WTC11 (cell line): ENCODE data around the gene NFU1. TPM values are rescaled to one million over a fixed set of nuclear protein-coding genes. Genes with fewer than 3 reads are reported as not detected.

Experiments used
- ATAC-seq: fragments of 200-7000 bp; cut with Tn5 transposase; 2 replicates; pipeline ENCODE4 v1.10.0; 2021; ENCODE audit warnings: mild to moderate bottlenecking, moderate library complexity
- CTCF ChIA-PET: fragments of 300-600 bp; sonication (Branson Sonifier 250); formaldehyde crosslinking; loops from one replicate; lab custom pipeline; 2021; ENCODE audit warnings: antibody characterized with exemption; lab: Charles Lee
- POLR2A ChIA-PET: fragments of 350-600 bp; sonication (Branson Sonifier 250); formaldehyde crosslinking; loops from one replicate; lab custom pipeline; 2021; ENCODE audit warnings: antibody characterized with exemption; lab: Charles Lee
- DNase-seq: peaks from one replicate; pipeline ENCODE4 v3.0.0; 2021; ENCODE audit warnings: low spot score
- H3K27ac Mint-ChIP-seq: 2 replicates; pipeline ENCODE4 v1.8.0; 2021; ENCODE audit warnings: mixed read lengths
- H3K27me3 Mint-ChIP-seq: 2 replicates; pipeline ENCODE4 v1.8.0; 2021; ENCODE audit warnings: low read depth, mild to moderate bottlenecking, moderate library complexity, mixed read lengths
- H3K36me3 Mint-ChIP-seq: 2 replicates; pipeline ENCODE4 v1.8.0; 2021; ENCODE audit warnings: mixed read lengths
- H3K4me1 Mint-ChIP-seq: 2 replicates; pipeline ENCODE4 v1.8.0; 2022; ENCODE audit warnings: mixed read lengths
- H3K4me3 Mint-ChIP-seq: 2 replicates; pipeline ENCODE4 v1.8.0; 2021; ENCODE audit warnings: mild to moderate bottlenecking, moderate library complexity, mixed read lengths
- H3K9me3 Mint-ChIP-seq: 2 replicates; pipeline ENCODE4 v1.8.0; 2021; ENCODE audit warnings: mixed read lengths
- ATF1 ChIP-seq: sonication (generic); formaldehyde crosslinking; IDR thresholded peaks from 2 replicates; pipeline ENCODE4 v1.8.1; 2023; ENCODE audit warnings: mild to moderate bottlenecking, moderate library complexity, missing genetic modification reagents
- ELF4 ChIP-seq: sonication (generic); formaldehyde crosslinking; IDR thresholded peaks from 2 replicates; pipeline ENCODE4 v1.8.1; 2022; ENCODE audit warnings: low read depth, mild to moderate bottlenecking, moderate library complexity, missing genetic modification reagents
- EMX1 ChIP-seq: fragments of 250-450 bp; sonication (Bioruptor Pico); IDR thresholded peaks from 2 replicates; pipeline ENCODE4 v1.8.0; 2021; ENCODE audit warnings: mild to moderate bottlenecking
- GABPB1 ChIP-seq: sonication (generic); formaldehyde crosslinking; IDR thresholded peaks from 2 replicates; pipeline ENCODE4 v1.8.1; 2023; ENCODE audit warnings: mild to moderate bottlenecking, missing genetic modification reagents
- IRF2 ChIP-seq: sonication (generic); formaldehyde crosslinking; IDR thresholded peaks from 2 replicates; pipeline ENCODE4 v1.8.0; 2022; ENCODE audit warnings: low read depth, missing genetic modification reagents, borderline replicate concordance
- JUN ChIP-seq: sonication (generic); formaldehyde crosslinking; IDR thresholded peaks from 2 replicates; pipeline ENCODE4 v1.8.0; 2023; ENCODE audit warnings: mild to moderate bottlenecking, missing genetic modification reagents
- MXD4 ChIP-seq: fragments of 250-450 bp; sonication (Bioruptor Pico); IDR thresholded peaks from 2 replicates; pipeline ENCODE4 v1.8.0; 2021; ENCODE audit warnings: mild to moderate bottlenecking, moderate library complexity, borderline replicate concordance
- NFATC4 ChIP-seq: fragments of 250-450 bp; sonication (Bioruptor Pico); IDR thresholded peaks from 2 replicates; pipeline ENCODE4 v1.9.0; 2021; ENCODE audit warnings: mild to moderate bottlenecking
- NFYB ChIP-seq: sonication (generic); formaldehyde crosslinking; conservative IDR thresholded peaks from 2 replicates; pipeline ENCODE4 v1.8.0; 2022; ENCODE audit warnings: low read depth, missing genetic modification reagents
- OVOL2 ChIP-seq: fragments of 250-450 bp; sonication (Bioruptor Pico); IDR thresholded peaks from 2 replicates; pipeline ENCODE4 v1.9.0; 2021; ENCODE audit warnings: mild to moderate bottlenecking, borderline replicate concordance
- SOX15 ChIP-seq: fragments of 250-450 bp; sonication (Bioruptor Pico); IDR thresholded peaks from 2 replicates; pipeline ENCODE4 v1.9.0; 2021; ENCODE audit warnings: mild to moderate bottlenecking
- TEAD1 ChIP-seq: sonication (generic); formaldehyde crosslinking; IDR thresholded peaks from 2 replicates; pipeline ENCODE4 v1.8.0; 2022; ENCODE audit warnings: mild to moderate bottlenecking, missing genetic modification reagents
- ZNF232 ChIP-seq: sonication (generic); formaldehyde crosslinking; IDR thresholded peaks from 2 replicates; pipeline ENCODE4 v1.8.0; 2022; ENCODE audit warnings: mild to moderate bottlenecking, missing genetic modification reagents
- ZNF416 ChIP-seq: fragments of 250-450 bp; sonication (Bioruptor Pico); IDR thresholded peaks from 2 replicates; pipeline ENCODE4 v1.9.0; 2021; ENCODE audit warnings: mild to moderate bottlenecking, inconsistent platforms
- ZNF423 ChIP-seq: fragments of 250-450 bp; sonication (Bioruptor Pico); IDR thresholded peaks from 2 replicates; pipeline ENCODE4 v2.1.2; 2022; ENCODE audit warnings: mild to moderate bottlenecking, moderate library complexity
- total RNA-seq: library from RNA; stranded (reverse); gene quantifications from 3 replicates; pipeline ENCODE4 v1.2.3, GENCODE V29; 2021
- TF ChIP-seq, protein P1 (sequence below): sonication (generic); formaldehyde crosslinking; IDR thresholded peaks from 2 replicates; pipeline ENCODE4 v1.8.0; 2022; ENCODE audit warnings: mild to moderate bottlenecking, missing genetic modification reagents
- TF ChIP-seq, protein P2 (sequence below): fragments of 250-450 bp; sonication (Bioruptor Pico); IDR thresholded peaks from 2 replicates; pipeline ENCODE4 v1.9.0; 2021; ENCODE audit warnings: mild to moderate bottlenecking, borderline replicate concordance
- TF ChIP-seq, protein P3 (sequence below): fragments of 250-450 bp; sonication (Bioruptor Pico); IDR thresholded peaks from 2 replicates; pipeline ENCODE4 v1.8.0; 2021; ENCODE audit warnings: mild to moderate bottlenecking
- TF ChIP-seq, protein P4 (sequence below): sonication (generic); formaldehyde crosslinking; IDR thresholded peaks from 2 replicates; pipeline ENCODE4 v1.8.1; 2022; ENCODE audit warnings: missing genetic modification reagents, borderline replicate concordance
- TF ChIP-seq, protein P5 (sequence below): sonication (generic); formaldehyde crosslinking; IDR thresholded peaks from 2 replicates; pipeline ENCODE4 v1.8.1; 2022; ENCODE audit warnings: low read depth, mild to moderate bottlenecking, moderate library complexity, missing genetic modification reagents, borderline replicate concordance
- TF ChIP-seq, protein P6 (sequence below): sonication (generic); formaldehyde crosslinking; IDR thresholded peaks from 2 replicates; pipeline ENCODE4 v1.8.1; 2022; ENCODE audit warnings: low read depth, missing genetic modification reagents, borderline replicate concordance
- TF ChIP-seq, protein P7 (sequence below): sonication (generic); formaldehyde crosslinking; IDR thresholded peaks from 2 replicates; pipeline ENCODE4 v1.8.0; 2023; ENCODE audit warnings: missing genetic modification reagents

The NFU1 gene
- total RNA-seq, 1 experiment from 2014 or later: 39.3 TPM

DNA sequence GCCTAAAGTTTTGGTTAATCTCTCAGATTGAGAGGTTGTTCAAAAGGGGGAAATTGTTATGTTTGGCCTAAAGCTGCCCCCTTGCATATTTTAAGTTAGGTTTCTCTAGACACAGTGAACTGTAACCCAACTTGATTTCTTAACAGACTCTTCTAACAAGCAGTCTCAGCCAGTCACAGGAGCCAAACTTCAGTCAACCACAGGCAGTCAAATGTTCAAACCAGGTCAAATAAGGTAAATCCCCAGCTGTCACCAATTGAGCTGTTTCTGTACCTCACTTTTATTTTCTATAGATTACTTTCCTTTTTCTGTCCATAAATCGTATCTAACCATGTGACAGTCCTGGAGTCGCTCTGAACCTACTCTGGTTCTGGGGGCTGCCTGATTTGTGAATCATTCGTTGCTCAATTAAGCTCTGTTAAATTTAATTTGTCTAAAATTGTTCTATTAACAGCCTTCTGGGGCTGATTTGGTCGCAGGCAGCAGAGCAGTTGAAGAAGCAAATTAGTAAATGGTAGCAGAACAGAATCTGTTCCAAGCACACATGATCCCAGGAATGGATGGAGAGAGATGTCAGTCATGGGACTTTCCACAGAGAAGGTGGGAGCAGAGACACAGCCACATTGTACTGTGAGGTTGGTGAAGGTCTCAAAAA lies 16.4 kb upstream of the NFU1 start:
- DNase-seq (no peak), ATAC-seq (no peak)
- Mint-ChIP-seq H3K9me3 (no peaks in the 10 kb centered on the region), H3K4me3 (no peak overlapping the region), H3K27ac (no peak overlapping the region), H3K36me3 (no peaks in the 10 kb centered on the region)
- CTCF ChIA-PET: interaction anchor here (1.3 to 1.7 kb wide), 2 partner anchors 16 to 78 kb away, joined by 3 to 7 read pairs; partner anchors contain the start of gene NFU1
- POLR2A ChIA-PET: interaction anchor here (1.4 kb wide), 1 partner anchor 16 kb away, joined by 3 read pairs; no protein-coding TSS in a partner anchor
- no peak for TF ChIP-seq ATF1 (CRISPR knock-in tag)
- no peak for TF ChIP-seq IRF2 (CRISPR knock-in tag)
- no peak for TF ChIP-seq NFYB (CRISPR knock-in tag)
- no peak for TF ChIP-seq ELF4 (CRISPR knock-in tag)
- TF ChIP-seq, protein P1, sequence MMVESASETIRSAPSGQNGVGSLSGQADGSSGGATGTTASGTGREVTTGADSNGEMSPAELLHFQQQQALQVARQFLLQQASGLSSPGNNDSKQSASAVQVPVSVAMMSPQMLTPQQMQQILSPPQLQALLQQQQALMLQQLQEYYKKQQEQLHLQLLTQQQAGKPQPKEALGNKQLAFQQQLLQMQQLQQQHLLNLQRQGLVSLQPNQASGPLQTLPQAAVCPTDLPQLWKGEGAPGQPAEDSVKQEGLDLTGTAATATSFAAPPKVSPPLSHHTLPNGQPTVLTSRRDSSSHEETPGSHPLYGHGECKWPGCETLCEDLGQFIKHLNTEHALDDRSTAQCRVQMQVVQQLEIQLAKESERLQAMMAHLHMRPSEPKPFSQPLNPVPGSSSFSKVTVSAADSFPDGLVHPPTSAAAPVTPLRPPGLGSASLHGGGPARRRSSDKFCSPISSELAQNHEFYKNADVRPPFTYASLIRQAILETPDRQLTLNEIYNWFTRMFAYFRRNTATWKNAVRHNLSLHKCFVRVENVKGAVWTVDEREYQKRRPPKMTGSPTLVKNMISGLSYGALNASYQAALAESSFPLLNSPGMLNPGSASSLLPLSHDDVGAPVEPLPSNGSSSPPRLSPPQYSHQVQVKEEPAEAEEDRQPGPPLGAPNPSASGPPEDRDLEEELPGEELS (CRISPR knock-in tag): no peak
- TF ChIP-seq, protein P2, sequence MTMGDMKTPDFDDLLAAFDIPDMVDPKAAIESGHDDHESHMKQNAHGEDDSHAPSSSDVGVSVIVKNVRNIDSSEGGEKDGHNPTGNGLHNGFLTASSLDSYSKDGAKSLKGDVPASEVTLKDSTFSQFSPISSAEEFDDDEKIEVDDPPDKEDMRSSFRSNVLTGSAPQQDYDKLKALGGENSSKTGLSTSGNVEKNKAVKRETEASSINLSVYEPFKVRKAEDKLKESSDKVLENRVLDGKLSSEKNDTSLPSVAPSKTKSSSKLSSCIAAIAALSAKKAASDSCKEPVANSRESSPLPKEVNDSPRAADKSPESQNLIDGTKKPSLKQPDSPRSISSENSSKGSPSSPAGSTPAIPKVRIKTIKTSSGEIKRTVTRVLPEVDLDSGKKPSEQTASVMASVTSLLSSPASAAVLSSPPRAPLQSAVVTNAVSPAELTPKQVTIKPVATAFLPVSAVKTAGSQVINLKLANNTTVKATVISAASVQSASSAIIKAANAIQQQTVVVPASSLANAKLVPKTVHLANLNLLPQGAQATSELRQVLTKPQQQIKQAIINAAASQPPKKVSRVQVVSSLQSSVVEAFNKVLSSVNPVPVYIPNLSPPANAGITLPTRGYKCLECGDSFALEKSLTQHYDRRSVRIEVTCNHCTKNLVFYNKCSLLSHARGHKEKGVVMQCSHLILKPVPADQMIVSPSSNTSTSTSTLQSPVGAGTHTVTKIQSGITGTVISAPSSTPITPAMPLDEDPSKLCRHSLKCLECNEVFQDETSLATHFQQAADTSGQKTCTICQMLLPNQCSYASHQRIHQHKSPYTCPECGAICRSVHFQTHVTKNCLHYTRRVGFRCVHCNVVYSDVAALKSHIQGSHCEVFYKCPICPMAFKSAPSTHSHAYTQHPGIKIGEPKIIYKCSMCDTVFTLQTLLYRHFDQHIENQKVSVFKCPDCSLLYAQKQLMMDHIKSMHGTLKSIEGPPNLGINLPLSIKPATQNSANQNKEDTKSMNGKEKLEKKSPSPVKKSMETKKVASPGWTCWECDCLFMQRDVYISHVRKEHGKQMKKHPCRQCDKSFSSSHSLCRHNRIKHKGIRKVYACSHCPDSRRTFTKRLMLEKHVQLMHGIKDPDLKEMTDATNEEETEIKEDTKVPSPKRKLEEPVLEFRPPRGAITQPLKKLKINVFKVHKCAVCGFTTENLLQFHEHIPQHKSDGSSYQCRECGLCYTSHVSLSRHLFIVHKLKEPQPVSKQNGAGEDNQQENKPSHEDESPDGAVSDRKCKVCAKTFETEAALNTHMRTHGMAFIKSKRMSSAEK: no peak
- TF ChIP-seq, all 79 proteins: peak for 0
- H3K27me3 Mint-ChIP-seq: peaks cover 2% of the 10 kb centered on the region; the same call in 1 of the 2 replicates
- peaks cover 46% of the 10 kb centered on the region for H3K4me1 Mint-ChIP-seq

DNA sequence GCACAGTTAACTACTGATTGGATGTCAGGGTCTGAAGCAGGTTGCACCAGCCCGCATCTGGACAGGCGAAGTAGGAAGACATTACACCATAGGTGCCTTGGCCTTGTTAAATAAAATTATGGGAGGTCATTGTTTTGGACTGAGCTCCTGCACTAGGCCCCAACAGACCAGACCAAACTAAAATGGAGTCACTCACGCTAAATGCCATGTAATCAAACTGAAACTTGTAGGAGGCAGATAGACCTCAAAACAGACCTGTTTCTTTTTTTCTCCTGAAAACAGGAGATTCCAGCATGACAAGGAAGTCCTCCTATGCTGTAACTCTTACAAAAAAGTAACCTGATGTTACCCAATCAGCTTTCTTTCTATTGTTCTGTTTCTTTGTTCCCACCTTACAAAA lies 15.5 kb upstream of the NFU1 start:
- Mint-ChIP-seq H3K4me1 (peaks cover 47% of the 10 kb centered on the region), H3K9me3 (peaks cover 3% of the 10 kb centered on the region), H3K36me3 (peaks cover 3% of the 10 kb centered on the region), H3K27me3 (peaks cover 5% of the 10 kb centered on the region; the same call in 1 of the 2 replicates), H3K27ac (no peak overlapping the region), H3K4me3 (no peak overlapping the region)
- ATAC-seq (no peak), DNase-seq (no peak)
- POLR2A ChIA-PET: interaction anchor here (1.4 kb wide), 1 partner anchor 15 kb away, joined by 3 read pairs; no protein-coding TSS in a partner anchor
- CTCF ChIA-PET: interaction anchor here (1.3 to 1.7 kb wide), 2 partner anchors 16 to 77 kb away, joined by 3 to 7 read pairs; partner anchors contain the start of gene NFU1
- no peak for TF ChIP-seq SOX15
- TF ChIP-seq GABPB1: no peak
- TF ChIP-seq OVOL2 (CRISPR knock-in tag): no peak
- TF ChIP-seq, protein P3, sequence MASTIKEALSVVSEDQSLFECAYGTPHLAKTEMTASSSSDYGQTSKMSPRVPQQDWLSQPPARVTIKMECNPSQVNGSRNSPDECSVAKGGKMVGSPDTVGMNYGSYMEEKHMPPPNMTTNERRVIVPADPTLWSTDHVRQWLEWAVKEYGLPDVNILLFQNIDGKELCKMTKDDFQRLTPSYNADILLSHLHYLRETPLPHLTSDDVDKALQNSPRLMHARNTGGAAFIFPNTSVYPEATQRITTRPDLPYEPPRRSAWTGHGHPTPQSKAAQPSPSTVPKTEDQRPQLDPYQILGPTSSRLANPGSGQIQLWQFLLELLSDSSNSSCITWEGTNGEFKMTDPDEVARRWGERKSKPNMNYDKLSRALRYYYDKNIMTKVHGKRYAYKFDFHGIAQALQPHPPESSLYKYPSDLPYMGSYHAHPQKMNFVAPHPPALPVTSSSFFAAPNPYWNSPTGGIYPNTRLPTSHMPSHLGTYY: no peak
- TF ChIP-seq, protein P4, sequence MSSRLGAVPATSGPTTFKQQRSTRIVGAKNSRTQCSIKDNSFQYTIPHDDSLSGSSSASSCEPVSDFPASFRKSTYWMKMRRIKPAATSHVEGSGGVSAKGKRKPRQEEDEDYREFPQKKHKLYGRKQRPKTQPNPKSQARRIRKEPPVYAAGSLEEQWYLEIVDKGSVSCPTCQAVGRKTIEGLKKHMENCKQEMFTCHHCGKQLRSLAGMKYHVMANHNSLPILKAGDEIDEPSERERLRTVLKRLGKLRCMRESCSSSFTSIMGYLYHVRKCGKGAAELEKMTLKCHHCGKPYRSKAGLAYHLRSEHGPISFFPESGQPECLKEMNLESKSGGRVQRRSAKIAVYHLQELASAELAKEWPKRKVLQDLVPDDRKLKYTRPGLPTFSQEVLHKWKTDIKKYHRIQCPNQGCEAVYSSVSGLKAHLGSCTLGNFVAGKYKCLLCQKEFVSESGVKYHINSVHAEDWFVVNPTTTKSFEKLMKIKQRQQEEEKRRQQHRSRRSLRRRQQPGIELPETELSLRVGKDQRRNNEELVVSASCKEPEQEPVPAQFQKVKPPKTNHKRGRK (CRISPR knock-in tag): no peak
- no peak for TF ChIP-seq IRF2 (CRISPR knock-in tag)
- no peak for TF ChIP-seq EMX1 (CRISPR knock-in tag)
- no peak for TF ChIP-seq MXD4
- TF ChIP-seq TEAD1 (CRISPR knock-in tag): no peak
- no peak for TF ChIP-seq ZNF416 (CRISPR knock-in tag)
- TF ChIP-seq, protein P5, sequence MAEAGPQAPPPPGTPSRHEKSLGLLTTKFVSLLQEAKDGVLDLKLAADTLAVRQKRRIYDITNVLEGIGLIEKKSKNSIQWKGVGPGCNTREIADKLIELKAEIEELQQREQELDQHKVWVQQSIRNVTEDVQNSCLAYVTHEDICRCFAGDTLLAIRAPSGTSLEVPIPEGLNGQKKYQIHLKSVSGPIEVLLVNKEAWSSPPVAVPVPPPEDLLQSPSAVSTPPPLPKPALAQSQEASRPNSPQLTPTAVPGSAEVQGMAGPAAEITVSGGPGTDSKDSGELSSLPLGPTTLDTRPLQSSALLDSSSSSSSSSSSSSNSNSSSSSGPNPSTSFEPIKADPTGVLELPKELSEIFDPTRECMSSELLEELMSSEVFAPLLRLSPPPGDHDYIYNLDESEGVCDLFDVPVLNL: no peak
- no peak for TF ChIP-seq JUN (CRISPR knock-in tag)
- TF ChIP-seq NFATC4: no peak
- no peak for TF ChIP-seq ZNF232
- TF ChIP-seq ELF4 (CRISPR knock-in tag): no peak
- TF ChIP-seq ZNF423: no peak
- TF ChIP-seq, protein P6, sequence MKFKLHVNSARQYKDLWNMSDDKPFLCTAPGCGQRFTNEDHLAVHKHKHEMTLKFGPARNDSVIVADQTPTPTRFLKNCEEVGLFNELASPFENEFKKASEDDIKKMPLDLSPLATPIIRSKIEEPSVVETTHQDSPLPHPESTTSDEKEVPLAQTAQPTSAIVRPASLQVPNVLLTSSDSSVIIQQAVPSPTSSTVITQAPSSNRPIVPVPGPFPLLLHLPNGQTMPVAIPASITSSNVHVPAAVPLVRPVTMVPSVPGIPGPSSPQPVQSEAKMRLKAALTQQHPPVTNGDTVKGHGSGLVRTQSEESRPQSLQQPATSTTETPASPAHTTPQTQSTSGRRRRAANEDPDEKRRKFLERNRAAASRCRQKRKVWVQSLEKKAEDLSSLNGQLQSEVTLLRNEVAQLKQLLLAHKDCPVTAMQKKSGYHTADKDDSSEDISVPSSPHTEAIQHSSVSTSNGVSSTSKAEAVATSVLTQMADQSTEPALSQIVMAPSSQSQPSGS (CRISPR knock-in tag): no peak
- TF ChIP-seq, protein P7, sequence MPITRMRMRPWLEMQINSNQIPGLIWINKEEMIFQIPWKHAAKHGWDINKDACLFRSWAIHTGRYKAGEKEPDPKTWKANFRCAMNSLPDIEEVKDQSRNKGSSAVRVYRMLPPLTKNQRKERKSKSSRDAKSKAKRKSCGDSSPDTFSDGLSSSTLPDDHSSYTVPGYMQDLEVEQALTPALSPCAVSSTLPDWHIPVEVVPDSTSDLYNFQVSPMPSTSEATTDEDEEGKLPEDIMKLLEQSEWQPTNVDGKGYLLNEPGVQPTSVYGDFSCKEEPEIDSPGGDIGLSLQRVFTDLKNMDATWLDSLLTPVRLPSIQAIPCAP: no peak
